GM04504 (cell line): ENCODE measurements around the gene TSC22D3.
"Not testable (repeated sequence)": the region's sequence is repeated elsewhere in the genome, so short reads cannot be mapped to it uniquely, and the experiment has no call there.

Source experiments
- DNase-seq: peaks from one replicate; pipeline ENCODE4 v3.0.0-alpha.2; 2012; ENCODE audit warnings: low read depth

TSC22D3 gene

GRCh38 chrX:107775734-107776511 is at the start of gene TSC22D3:
Gene TSC22D3 (minus strand): TSS chrX:107775787. CDS start chrX:107775419, 368 bp downstream.
- no peak for DNase-seq

- peak; percentile 32 for DNase-seq
Measured at GRCh38 chrX:107823456-107823855, 47.9 kb upstream of the TSC22D3 start.

GRCh38 chrX:107823042-107823441 is 47.5 kb upstream of the TSC22D3 start:
- DNase-seq, result no peak

GRCh38 chrX:107818900-107819521 is 43.4 kb upstream of the TSC22D3 start:
- DNase-seq, result no peak

GRCh38 chrX:107810053-107810452 is 34.5 kb upstream of the TSC22D3 start:
- DNase-seq, result not testable (repeated sequence)

GRCh38 chrX:107805179-107805578 is 29.6 kb upstream of the TSC22D3 start:
- DNase-seq, result no peak

GRCh38 chrX:107804427-107804826 is 28.8 kb upstream of the TSC22D3 start:
- no peak for DNase-seq

GRCh38 chrX:107787827-107788226 is 12.2 kb upstream of the TSC22D3 start:
- DNase-seq, result no peak

- no peak for DNase-seq
Measured at GRCh38 chrX:107780525-107780924, 4.9 kb upstream of the TSC22D3 start.

- DNase-seq, result no peak
Measured at GRCh38 chrX:107777536-107777832, 1.9 kb upstream of the TSC22D3 start, which contains the start of gene NCBP2L. Gene NCBP2L (plus strand): TSS chrX:107777733. CDS start chrX:107794221, 16,488 bp downstream.

- DNase-seq, result peak; percentile 64
Measured at GRCh38 chrX:107776649-107777535, 1.3 kb upstream of the TSC22D3 start.

GRCh38 chrX:107775000-107775733 is 420 bp downstream of the TSC22D3 start:
- DNase-seq, result no peak

GRCh38 chrX:107773906-107774435 is 1.6 kb downstream of the TSC22D3 start:
- no peak for DNase-seq

GRCh38 chrX:107773206-107773605 is 2.4 kb downstream of the TSC22D3 start:
- DNase-seq, result no peak

GRCh38 chrX:107769581-107770317 is 5.8 kb downstream of the TSC22D3 start:
- DNase-seq, result no peak

GRCh38 chrX:107768051-107768450 is 7.5 kb downstream of the TSC22D3 start:
- DNase-seq, result no peak

- DNase-seq, result no peak
Measured at GRCh38 chrX:107766470-107767150, 9.0 kb downstream of the TSC22D3 start.

- DNase-seq, result no peak
Measured at GRCh38 chrX:107764845-107765608, 10.6 kb downstream of the TSC22D3 start.

- DNase-seq, result no peak
Measured at GRCh38 chrX:107763647-107764046, 11.9 kb downstream of the TSC22D3 start.
